HCT116 (cell line): Measurements from ENCODE around the gene KPNA1. TPM values are rescaled to one million over a fixed set of nuclear protein-coding genes. Genes with fewer than 3 reads are reported as not detected.
"Not testable (repeated sequence)": the region's sequence is repeated elsewhere in the genome, so short reads cannot be mapped to it uniquely, and the experiment has no call there.

Source experiments
- ATAC-seq: fragments of 200-7000 bp; cut with Tn5 transposase; 2 replicates; pipeline ENCODE4 v1.9.1; 2020; ENCODE audit warnings: mild to moderate bottlenecking, moderate library complexity
- BruUV-seq: library from RNA; stranded (reverse); fragments of 400-500 nt; replicated peaks from 2 replicates; lab custom pipeline; 2021; lab: Mats Ljungman, UMichigan
- CTCF ChIA-PET: fragments of 300-600 bp; sonication (Branson Sonifier 250); formaldehyde crosslinking; loops from one replicate; lab custom pipeline; 2021; ENCODE audit warnings: antibody characterized with exemption; lab: Charles Lee
- POLR2A ChIA-PET: fragments of 300-600, 350-600 bp; sonication (Branson Sonifier 250); formaldehyde crosslinking; loops from one replicate; lab custom pipeline; 2021; ENCODE audit warnings: antibody characterized with exemption; lab: Charles Lee
- RAD21 ChIA-PET, 2 experiments: fragments of 300-600 bp; sonication (Branson Sonifier 250); formaldehyde crosslinking; loops; one replicate each; lab custom pipeline; 2023; ENCODE audit warnings: low total read pairs in 2 of 2; ENCODE audit not compliant: uncharacterized antibody in 2 of 2, unreplicated experiment in 2 of 2, low non-redundant PET in 1 of 2; lab: Charles Lee
- DNase-seq: peaks from one replicate; pipeline ENCODE4 v3.0.0-alpha.2; 2010; ENCODE audit warnings: low read depth, low spot score
- H2AFZ ChIP-seq: fragments of 200-600 bp; shearing (Covaris generic), sonication (generic); 2 replicates; pipeline ENCODE4 v1.6.1; 2017; ENCODE audit warnings: low read depth, mixed run types, mixed read lengths, antibody characterized with exemption, low read length; ENCODE audit not compliant: poor library complexity, severe bottlenecking
- H3K27ac ChIP-seq: 2 replicates; pipeline ENCODE4 v1.5.1; 2012; ENCODE audit warnings: low read depth, low read length
- H3K27me3 ChIP-seq: fragments of 200-600 bp; sonication (generic); 2 replicates; pipeline ENCODE4 v1.6.1; 2016; ENCODE audit warnings: mixed run types, low read length, mixed read lengths; ENCODE audit not compliant: insufficient read depth
- H3K36me3 ChIP-seq, 2 experiments: fragments of 200-500 bp in 1 of 2; fragments of 200-600 bp in 1 of 2; sonication (Bioruptor generic) in 1 of 2; sonication (generic) in 1 of 2; 2 replicates each; pipeline versions ENCODE4 v1.5.1 to v1.6.1; 2014 to 2016; ENCODE audit warnings: low read length in 2 of 2, inconsistent platforms in 1 of 2, mixed read lengths in 1 of 2, mixed run types in 1 of 2; ENCODE audit not compliant: insufficient read depth in 2 of 2, control insufficient read depth in 1 of 2
- H3K4me1 ChIP-seq, 2 experiments: fragments of 200-600 bp in 1 of 2; sonication (generic) in 1 of 2; 2 replicates each; pipeline versions ENCODE4 v1.5.1 to v1.6.1; 2012 to 2017; ENCODE audit warnings: low read length in 2 of 2, inconsistent platforms in 1 of 2, mild to moderate bottlenecking in 1 of 2, mixed read lengths in 1 of 2, mixed run types in 1 of 2, moderate library complexity in 1 of 2; ENCODE audit not compliant: insufficient read depth in 2 of 2, control insufficient read depth in 1 of 2
- H3K4me2 ChIP-seq: fragments of 200-600 bp; sonication (generic); 2 replicates; pipeline ENCODE4 v1.6.1; 2017; ENCODE audit warnings: mixed run types, low read length, mixed read lengths
- H3K4me3 ChIP-seq, 2 experiments: fragments of 200-600 bp in 1 of 2; sonication (generic) in 1 of 2; replicated peaks in 1 of 2; 2 replicates each; pipeline ENCODE4 v1.5.1; 2011 to 2016; ENCODE audit warnings: low read length in 2 of 2, control low read depth in 1 of 2, low read depth in 1 of 2, mild to moderate bottlenecking in 1 of 2, mixed read lengths in 1 of 2, mixed run types in 1 of 2
- H3K79me2 ChIP-seq: fragments of 200-600 bp; sonication (generic); 2 replicates; pipeline ENCODE4 v1.6.1; 2017; ENCODE audit warnings: mild to moderate bottlenecking, mixed run types, low read length, moderate library complexity, mixed read lengths; ENCODE audit not compliant: insufficient read depth
- H3K9ac ChIP-seq: fragments of 200-600 bp; sonication (generic); 2 replicates; pipeline ENCODE4 v1.6.1; 2016; ENCODE audit warnings: low read length, mixed read lengths
- H3K9me2 ChIP-seq: fragments of 200-600 bp; sonication (generic), shearing (Covaris generic); 2 replicates; pipeline ENCODE4 v1.6.1; 2017; ENCODE audit warnings: mixed run types, mild to moderate bottlenecking, moderate library complexity; ENCODE audit not compliant: insufficient read depth
- H3K9me3 ChIP-seq, 2 experiments: fragments of 200-500 bp in 1 of 2; fragments of 200-600 bp in 1 of 2; sonication (Bioruptor generic) in 1 of 2; sonication (generic) in 1 of 2; 2 replicates each; pipeline ENCODE4 v1.6.1; 2014 to 2017; ENCODE audit warnings: low read length in 2 of 2, mixed read lengths in 2 of 2, inconsistent platforms in 1 of 2, low read depth in 1 of 2, mild to moderate bottlenecking in 1 of 2, mixed run types in 1 of 2, moderate library complexity in 1 of 2; ENCODE audit not compliant: control insufficient read depth in 1 of 2, insufficient read depth in 1 of 2
- H4K20me1 ChIP-seq: fragments of 200-600 bp; sonication (generic), shearing (Covaris generic); 2 replicates; pipeline ENCODE4 v1.6.1; 2017; ENCODE audit warnings: mixed run types, mild to moderate bottlenecking, moderate library complexity; ENCODE audit not compliant: insufficient read depth
- ATF3 ChIP-seq: IDR thresholded peaks from 2 replicates; pipeline ENCODE4 v1.6.1; 2012
- CBX3 ChIP-seq: IDR thresholded peaks from 2 replicates; pipeline ENCODE4 v1.6.1; 2012; ENCODE audit warnings: low read depth
- EGR1 ChIP-seq: IDR thresholded peaks from 2 replicates; pipeline ENCODE4 v1.6.1; 2012; ENCODE audit warnings: low read depth
- EZH2 ChIP-seq: fragments of 200-600 bp; sonication (generic); IDR thresholded peaks from 2 replicates; pipeline ENCODE4 v1.6.1; 2017; ENCODE audit warnings: antibody characterized with exemption, mixed run types
- MAX ChIP-seq: IDR thresholded peaks from 2 replicates; pipeline ENCODE4 v1.6.1; 2012
- POLR2A ChIP-seq: IDR thresholded peaks from 2 replicates; pipeline ENCODE4 v1.7.0; 2011; ENCODE audit warnings: borderline replicate concordance; ENCODE audit not compliant: insufficient read depth, insufficient read length; ENCODE audit errors: extremely low read depth
- POLR2AphosphoS5 ChIP-seq: IDR thresholded peaks from 2 replicates; pipeline ENCODE4 v1.6.1; 2011; ENCODE audit warnings: mild to moderate bottlenecking, low read depth, low read length, moderate library complexity
- RAD21 ChIP-seq: IDR thresholded peaks from 2 replicates; pipeline ENCODE4 v1.6.1; 2012; ENCODE audit warnings: low read depth, mild to moderate bottlenecking
- REST ChIP-seq: IDR thresholded peaks from 2 replicates; pipeline ENCODE4 v1.6.1; 2012; ENCODE audit warnings: low read depth
- SP1 ChIP-seq: IDR thresholded peaks from 2 replicates; pipeline ENCODE4 v1.6.1; 2012; ENCODE audit warnings: low read depth
- YY1 ChIP-seq: IDR thresholded peaks from 2 replicates; pipeline ENCODE4 v1.6.1; 2011; ENCODE audit warnings: low read length, low read depth, moderate library complexity, mild to moderate bottlenecking; ENCODE audit not compliant: insufficient replicate concordance; ENCODE audit errors: extremely low read depth
- ZBTB33 ChIP-seq: IDR thresholded peaks from 2 replicates; pipeline ENCODE4 v1.6.1; 2011; ENCODE audit warnings: mild to moderate bottlenecking, low read length, moderate library complexity; ENCODE audit not compliant: insufficient replicate concordance; ENCODE audit errors: extremely low read depth
- ZFX ChIP-seq: fragments of 450-650 bp; IDR thresholded peaks from 2 replicates; pipeline ENCODE4 v1.6.1; 2017
- ZNF274 ChIP-seq: fragments of 200-500 bp; sonication (Bioruptor generic); IDR thresholded peaks from 2 replicates; pipeline ENCODE4 v1.6.1; 2014; ENCODE audit warnings: mild to moderate bottlenecking, low read depth, low read length, inconsistent platforms
- intact Hi-C: fragments of 100-400 bp; cut with micrococcal nuclease; formaldehyde crosslinking; loops from 2 replicates; pipeline ENCODE4 v1.10.0; 2022
- total RNA-seq: library from RNA; stranded (reverse); gene quantifications from one replicate; pipeline ENCODE4 v1.2.1, GENCODE V29; 2021; ENCODE audit not compliant: unreplicated experiment

Gene KPNA1
- total RNA-seq, 1 experiment from 2014 or later, result 73.4 TPM

GRCh38 chr3:122502941-122503340 lies 11.8 kb downstream of the KPNA1 start (continued):
- TF ChIP-seq CBX3, result no peak
- TF ChIP-seq SP1, result no peak
- no peak for TF ChIP-seq YY1

GRCh38 chr3:122502139-122502538 lies 12.6 kb downstream of the KPNA1 start:
- H3K9me3 ChIP-seq, result no peaks in the 10 kb centered on the region
- no peak for DNase-seq
- H3K4me2 ChIP-seq, result no peak overlapping the region
- H2AFZ ChIP-seq, result no peak overlapping the region
- H3K27ac ChIP-seq, result no peak overlapping the region
- H3K79me2 ChIP-seq, result peaks cover 99% of the 10 kb centered on the region
- H3K27me3 ChIP-seq, result no peaks in the 10 kb centered on the region
- H4K20me1 ChIP-seq, result peaks cover 7% of the 10 kb centered on the region; the same call in 1 of the 2 replicates
- peaks cover 2 to 19% of the 10 kb centered on the region in 2 experiments; a peak in 3 of 4 replicates for H3K4me1 ChIP-seq
- intact Hi-C loops, result no loop called here
- RAD21 ChIA-PET, result no interaction called here
- no peak overlapping the region for H3K9ac ChIP-seq
- no peaks in the 10 kb centered on the region for H3K9me2 ChIP-seq
- no peaks in the 10 kb centered on the region for H3K36me3 ChIP-seq
- no TSS peak for BruUV-seq
- CTCF ChIA-PET, result no interaction called here
- no peak overlapping the region for H3K4me3 ChIP-seq
- POLR2A ChIA-PET, result no interaction called here
- no peak for TF ChIP-seq EGR1
- TF ChIP-seq POLR2A, result no peak
- no peak for TF ChIP-seq ATF3
- TF ChIP-seq ZBTB33, result no peak
- TF ChIP-seq YY1, result no peak
- no peak for TF ChIP-seq EZH2
- no peak for TF ChIP-seq ZFX
- TF ChIP-seq RAD21, result no peak
- TF ChIP-seq REST, result no peak
- no peak for TF ChIP-seq ZNF274
- TF ChIP-seq MAX, result no peak
- TF ChIP-seq POLR2AphosphoS5, result no peak
- no peak for ATAC-seq

GRCh38 chr3:122500964-122501363 lies 13.8 kb downstream of the KPNA1 start:
- H3K4me2 ChIP-seq, ATAC-seq, RAD21 ChIA-PET, H3K27me3 ChIP-seq, H3K36me3 ChIP-seq, BruUV-seq, intact Hi-C loops, H3K9me2 ChIP-seq, DNase-seq, H2AFZ ChIP-seq, H3K27ac ChIP-seq, H3K4me3 ChIP-seq, H3K9ac ChIP-seq, CTCF ChIA-PET, H3K9me3 ChIP-seq: not testable (repeated sequence)
- peaks cover 13% of the 10 kb centered on the region; the same call in 1 of the 2 replicates for H4K20me1 ChIP-seq
- H3K79me2 ChIP-seq, result peaks cover 99% of the 10 kb centered on the region
- peaks cover 2 to 26% of the 10 kb centered on the region in 2 experiments; a peak in 3 of 4 replicates for H3K4me1 ChIP-seq
- POLR2A ChIA-PET, result interaction anchor here (0.7 kb wide), 1 partner anchor 18 kb away, joined by 3 read pairs; no protein-coding TSS in a partner anchor
